Hepatocyte (in vitro differentiated cells): ENCODE results near the gene GINS2. TPM values are rescaled to one million over a fixed set of nuclear protein-coding genes. Genes with fewer than 3 reads are reported as not detected.

Experiments used
- DNase-seq: peaks from one replicate; pipeline ENCODE4 v3.0.0-alpha.2; 2016; ENCODE audit warnings: low spot score
- H2AFZ ChIP-seq: fragments of 200-600 bp; sonication (generic); 2 replicates; pipeline ENCODE4 v1.6.0; 2016; ENCODE audit warnings: antibody characterized with exemption, mild to moderate bottlenecking
- H3K27ac ChIP-seq: fragments of 200-600 bp; sonication (generic); 2 replicates; pipeline ENCODE4 v1.5.1; 2016; ENCODE audit warnings: mild to moderate bottlenecking
- H3K27me3 ChIP-seq: fragments of 200-600 bp; sonication (generic); 2 replicates; pipeline ENCODE4 v1.6.1; 2016
- H3K36me3 ChIP-seq: fragments of 200-600 bp; sonication (generic); replicated peaks from 2 replicates; pipeline ENCODE4 v1.5.1; 2016; ENCODE audit warnings: low read depth; ENCODE audit not compliant: insufficient read depth
- H3K4me1 ChIP-seq: fragments of 200-600 bp; sonication (generic); 2 replicates; pipeline ENCODE4 v1.5.1; 2016; ENCODE audit warnings: mild to moderate bottlenecking, moderate library complexity; ENCODE audit not compliant: insufficient read depth
- H3K4me2 ChIP-seq: fragments of 200-600 bp; sonication (generic); 2 replicates; pipeline ENCODE4 v1.6.0; 2016
- H3K4me3 ChIP-seq: fragments of 200-600 bp; sonication (generic); 2 replicates; pipeline ENCODE4 v1.5.1; 2016; ENCODE audit warnings: mild to moderate bottlenecking
- H3K79me2 ChIP-seq: fragments of 200-600 bp; sonication (generic); 2 replicates; pipeline ENCODE4 v1.6.0; 2017; ENCODE audit warnings: mild to moderate bottlenecking
- H3K9me2 ChIP-seq: fragments of 200-600 bp; sonication (generic); replicated peaks from 2 replicates; pipeline ENCODE4 v1.6.0; 2017; ENCODE audit warnings: mild to moderate bottlenecking; ENCODE audit not compliant: insufficient read depth
- H3K9me3 ChIP-seq: fragments of 200-600 bp; sonication (generic); 2 replicates; pipeline ENCODE4 v1.5.1; 2016; ENCODE audit warnings: low read depth, mild to moderate bottlenecking
- H4K20me1 ChIP-seq: fragments of 200-600 bp; sonication (generic); 2 replicates; pipeline ENCODE4 v1.6.0; 2016; ENCODE audit warnings: mild to moderate bottlenecking; ENCODE audit not compliant: insufficient read depth, poor library complexity, severe bottlenecking
- CTCF ChIP-seq: fragments of 200-600 bp; sonication (generic); IDR thresholded peaks from 2 replicates; pipeline ENCODE4 v1.5.1; 2016; ENCODE audit warnings: antibody characterized with exemption, mild to moderate bottlenecking; ENCODE audit not compliant: poor library complexity
- EZH2 ChIP-seq: fragments of 200-600 bp; sonication (generic); IDR thresholded peaks from 2 replicates; pipeline ENCODE4 v1.6.1; 2016; ENCODE audit warnings: antibody characterized with exemption, mild to moderate bottlenecking, borderline replicate concordance
- EZH2phosphoT487 ChIP-seq: fragments of 200-600 bp; sonication (generic); IDR thresholded peaks from one replicate; pipeline ENCODE4 v1.6.1; 2018; ENCODE audit warnings: antibody characterized with exemption, mild to moderate bottlenecking, low read depth, moderate library complexity; ENCODE audit not compliant: unreplicated experiment, severe bottlenecking
- WGBS: methylation state at CpG from one replicate; pipeline ENCODE4 v1.1.6; 2016; ENCODE audit warnings: low lambda C conversion rate; ENCODE audit errors: missing lambda C conversion rate; 5-methylcytosine and 5-hydroxymethylcytosine counted together
- polyA plus RNA-seq: library from polyadenylated mRNA; unstranded; fragments of >200 nt; fragmentation: Nextera tagmentation; extraction: Ambion mirVana; gene quantifications from 2 replicates; pipeline ENCODE4 v1.2.1, GENCODE V29; 2016
- total RNA-seq: library from RNA; depleted of rRNA; stranded (reverse); fragments of >200 nt; gene quantifications from 2 replicates; pipeline ENCODE4 v1.2.3, GENCODE V29; 2014

Gene GINS2
- total and polyA plus RNA-seq, 2 experiments from 2014 or later, result 6.3 to 7.5 TPM

- Histone ChIP-seq H3K27me3 (no peaks in the 10 kb centered on the region), H3K4me2 (no peak overlapping the region), H3K79me2 (peaks cover 86% of the 10 kb centered on the region), H2AFZ (no peak overlapping the region), H3K36me3 (no peaks in the 10 kb centered on the region), H3K9me3 (no peaks in the 10 kb centered on the region), H3K9me2 (no peaks in the 10 kb centered on the region), H3K4me3 (no peak overlapping the region), H4K20me1 (peaks cover 97% of the 10 kb centered on the region), H3K27ac (no peak overlapping the region), H3K4me1 (peaks cover 8% of the 10 kb centered on the region)
- TF ChIP-seq CTCF (no peak), EZH2phosphoT487 (no peak), EZH2 (no peak)
- DNase-seq, result no peak
- whole genome bisulfite sequencing, result 96% methylated on average over 8 of the region's 8 CpGs
Observed at GRCh38 chr16:85643631-85644030, 45.1 kb downstream of the GINS2 start.

DNA sequence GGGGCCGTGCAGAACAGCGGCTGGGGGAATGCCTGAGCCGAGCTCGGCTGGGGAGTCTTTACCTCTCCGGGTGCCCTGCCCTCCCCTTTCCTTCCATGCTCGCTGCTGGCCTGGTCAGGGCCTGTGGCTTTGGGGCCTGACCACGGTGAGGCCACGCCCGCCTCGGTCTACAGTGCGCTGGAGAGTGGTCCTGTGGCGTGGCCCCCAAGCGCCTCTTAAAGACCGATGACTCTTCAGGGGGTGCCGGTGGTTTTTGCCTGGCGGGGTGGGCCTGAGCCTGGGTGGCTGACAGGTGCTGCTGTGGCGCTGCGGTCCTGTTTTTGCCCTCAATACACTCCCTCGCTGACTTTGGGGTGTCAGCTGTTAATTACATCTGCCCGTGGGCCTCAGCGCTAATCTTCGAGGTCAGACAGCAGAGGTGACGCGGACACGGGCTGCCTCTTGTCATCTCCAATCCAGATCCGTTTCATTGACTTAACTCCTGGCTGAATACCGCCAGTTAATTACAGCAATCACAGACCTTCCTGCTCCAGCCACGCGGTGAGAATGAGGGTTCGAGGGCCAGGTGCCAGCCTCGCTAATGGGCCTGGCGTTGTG is 45.9 kb downstream of the GINS2 start:
- peaks cover 8% of the 10 kb centered on the region for H3K4me1 ChIP-seq
- peaks cover 87% of the 10 kb centered on the region for H3K79me2 ChIP-seq
- no peaks in the 10 kb centered on the region for H3K9me3 ChIP-seq
- no peak for DNase-seq
- no peaks in the 10 kb centered on the region for H3K27me3 ChIP-seq
- no peak overlapping the region for H3K4me2 ChIP-seq
- H2AFZ ChIP-seq, result no peak overlapping the region
- no peak for TF ChIP-seq CTCF
- TF ChIP-seq EZH2phosphoT487, result no peak
- no peak for TF ChIP-seq EZH2
- no peak overlapping the region for H3K27ac ChIP-seq
- no peak overlapping the region for H3K4me3 ChIP-seq
- H3K36me3 ChIP-seq, result no peaks in the 10 kb centered on the region
- H3K9me2 ChIP-seq, result no peaks in the 10 kb centered on the region
- 94% methylated on average over 29 of the region's 32 CpGs for WGBS
- H4K20me1 ChIP-seq, result peaks cover 97% of the 10 kb centered on the region

GRCh38 chr16:85641776-85642176 is 47.0 kb downstream of the GINS2 start:
- Histone ChIP-seq H3K4me2 (no peak overlapping the region), H3K4me1 (peaks cover 8% of the 10 kb centered on the region), H2AFZ (no peak overlapping the region), H3K9me3 (no peaks in the 10 kb centered on the region), H3K27ac (no peak overlapping the region), H3K79me2 (peaks cover 93% of the 10 kb centered on the region), H4K20me1 (peaks cover 97% of the 10 kb centered on the region), H3K36me3 (no peaks in the 10 kb centered on the region), H3K9me2 (no peaks in the 10 kb centered on the region), H3K4me3 (no peak overlapping the region), H3K27me3 (no peaks in the 10 kb centered on the region)
- no peak for TF ChIP-seq CTCF
- no peak for TF ChIP-seq EZH2phosphoT487
- no peak for TF ChIP-seq EZH2
- WGBS, result 91% methylated on average over 12 of the region's 12 CpGs
- no peak for DNase-seq

DNA sequence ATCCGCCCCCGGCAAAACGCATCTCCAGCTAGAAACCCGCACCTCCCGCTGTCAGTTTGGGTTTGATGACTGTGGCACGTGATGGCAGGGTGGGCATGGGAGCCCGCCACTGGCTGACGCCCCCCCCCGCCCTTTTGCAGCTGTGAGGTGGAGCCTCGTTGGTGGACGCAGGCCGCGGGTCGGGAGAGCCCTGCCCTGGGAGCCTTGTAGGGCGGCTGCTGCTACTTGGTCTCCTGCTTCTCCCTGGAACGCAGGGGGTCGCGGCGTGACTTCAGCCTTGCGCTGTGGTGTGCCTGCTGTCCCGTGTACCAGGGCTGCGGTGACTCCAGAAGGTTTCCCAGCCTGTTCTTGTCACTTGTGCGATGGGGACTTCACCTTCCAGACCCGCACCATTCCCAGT is 47.4 kb downstream of the GINS2 start:
- no peaks in the 10 kb centered on the region for H3K36me3 ChIP-seq
- H3K4me1 ChIP-seq, result peaks cover 8% of the 10 kb centered on the region
- WGBS, result 95% methylated on average over 22 of the region's 24 CpGs
- no peaks in the 10 kb centered on the region for H3K9me2 ChIP-seq
- H3K79me2 ChIP-seq, result peaks cover 93% of the 10 kb centered on the region
- H3K4me2 ChIP-seq, result no peak overlapping the region
- no peak for TF ChIP-seq EZH2
- no peak for TF ChIP-seq EZH2phosphoT487
- TF ChIP-seq CTCF, result no peak
- H2AFZ ChIP-seq, result no peak overlapping the region
- H4K20me1 ChIP-seq, result peaks cover 96% of the 10 kb centered on the region
- H3K9me3 ChIP-seq, result no peaks in the 10 kb centered on the region
- H3K4me3 ChIP-seq, result no peak overlapping the region
- H3K27ac ChIP-seq, result no peak overlapping the region
- no peaks in the 10 kb centered on the region for H3K27me3 ChIP-seq
- no peak for DNase-seq
